Transverse colon (tissue), 4 donors: ENCODE results near the gene MAP2K5. TPM values are rescaled to one million over a fixed set of nuclear protein-coding genes. Genes with fewer than 3 reads are reported as not detected.

Experiments used
- DNase-seq: peaks from one replicate; pipeline ENCODE4 v3.0.0-alpha.2; 2019
- H3K27ac ChIP-seq, 4 donors: fragments of 200-600 bp; sonication (generic); 2 replicates each; pipeline ENCODE4 v1.5.1; 2016 to 2018; ENCODE audit warnings: inconsistent platforms in 4 of 4
- H3K27me3 ChIP-seq: fragments of 200-600 bp; sonication (generic); 2 replicates; pipeline ENCODE4 v1.5.1; 2017; ENCODE audit warnings: inconsistent platforms
- H3K36me3 ChIP-seq, 4 donors: fragments of 200-600 bp; sonication (generic); 2 replicates each; pipeline ENCODE4 v1.5.1; 2017 to 2019; ENCODE audit warnings: inconsistent platforms in 4 of 4
- H3K4me1 ChIP-seq, 4 donors: fragments of 200-600 bp; sonication (generic); 2 replicates each; pipeline ENCODE4 v1.5.1; 2017 to 2020; ENCODE audit warnings: inconsistent platforms in 4 of 4
- H3K4me3 ChIP-seq, 4 donors: fragments of 200-600 bp; sonication (generic); 1 replicate in 1 of 4; 2 replicates in 3 of 4; pipeline versions ENCODE4 v1.5.1 to v1.6.1; 2017 to 2019; ENCODE audit warnings: inconsistent platforms in 4 of 4
- H3K9me3 ChIP-seq, 2 donors: fragments of 200-600 bp; sonication (generic); 2 replicates each; pipeline ENCODE4 v1.5.1; 2017 to 2019; ENCODE audit warnings: inconsistent platforms in 2 of 2
- EP300 ChIP-seq: sonication (generic); formaldehyde crosslinking; IDR thresholded peaks from one replicate; pipeline ENCODE4 v1.6.1; 2017; ENCODE audit warnings: antibody characterized with exemption, low read depth
- POLR2A ChIP-seq: fragments of 450-650 bp; IDR thresholded peaks from one replicate; pipeline ENCODE4 v1.6.1; 2016; ENCODE audit warnings: antibody characterized with exemption, mild to moderate bottlenecking, moderate library complexity
- POLR2AphosphoS5 ChIP-seq, 3 donors: sonication (generic); formaldehyde crosslinking; IDR thresholded peaks; one replicate each; pipeline ENCODE4 v1.6.1; 2016; ENCODE audit warnings: antibody characterized with exemption in 3 of 3
- WGBS, 2 donors: methylation state at CpG; one replicate each; pipeline ENCODE4 v1.1.5; 2018; ENCODE audit warnings: low coverage in 1 of 2; 5-methylcytosine and 5-hydroxymethylcytosine counted together
- in situ Hi-C, 4 donors: fragments of 200-750 bp; cut with MboI; loops; one replicate each; pipeline versions ENCODE4 v1.15.0 to v1.15.1; 2017; ENCODE audit warnings: low sequenced_read_pairs in 3 of 4, low pct_ligation_motif_present in 1 of 4, low pct_unique_long_range_greater_than_20kb in 1 of 4
- intact Hi-C: fragments of 100-400 bp; cut with DNase I; formaldehyde crosslinking; loops from one replicate; pipeline ENCODE4 v1.15.1; 2023; ENCODE audit warnings: low total_unique reads
- total RNA-seq, 4 donors: library from RNA; depleted of rRNA; stranded (reverse); fragments of >200 nt; gene quantifications; one replicate each; pipeline ENCODE4 v1.1.0, GENCODE V29; 2016
- TF ChIP-seq, protein P1 (sequence below), 5 experiments: fragments of 200-600 bp in 3 of 5; fragments of 450-650 bp in 2 of 5; sonication (generic) in 3 of 5; IDR thresholded peaks; 1 replicate in 2 of 5; 2 replicates in 3 of 5; pipeline ENCODE4 v1.5.1; 2016 to 2017; ENCODE audit warnings: antibody characterized with exemption in 5 of 5, inconsistent platforms in 3 of 5, mild to moderate bottlenecking in 2 of 5, moderate library complexity in 1 of 5

The MAP2K5 gene
- total RNA-seq, 4 donors from 2014 or later = 19.8 to 320 (median 21.1) TPM

DNA sequence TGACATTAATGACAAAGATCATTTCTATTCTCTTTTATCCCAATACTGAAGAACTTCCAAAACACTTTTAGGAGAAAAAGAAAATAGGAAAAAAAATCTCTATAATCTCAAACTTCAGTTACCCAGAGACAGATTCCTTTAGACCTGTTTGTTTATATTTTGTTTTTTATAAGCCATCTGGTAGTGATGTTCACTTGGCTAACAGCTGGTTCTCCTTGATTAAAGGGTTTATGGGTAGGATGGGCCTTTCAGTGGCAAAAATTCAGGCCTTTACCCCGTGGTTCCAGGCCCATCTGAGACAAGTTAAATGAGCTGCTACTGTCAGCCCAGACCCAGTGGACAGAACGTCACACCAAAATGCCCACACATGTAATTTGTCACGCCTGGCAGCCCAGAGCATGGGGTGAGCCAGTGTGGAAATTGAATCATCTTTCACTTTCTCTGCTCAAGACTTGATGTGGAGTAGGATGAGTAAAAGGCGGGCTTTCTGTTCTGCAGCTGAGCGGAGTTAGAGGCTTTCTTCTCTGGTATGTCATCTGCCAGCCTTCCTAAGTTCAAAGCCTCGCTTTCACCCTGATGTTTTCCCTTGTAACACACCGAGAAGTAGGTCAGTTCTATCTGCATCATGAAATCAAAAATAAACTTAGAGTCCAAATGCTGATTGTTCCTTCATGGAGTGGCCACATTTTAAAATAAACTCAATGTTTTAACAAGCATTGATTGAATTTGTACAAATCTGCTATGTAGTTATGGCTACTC is 220.3 kb downstream of the MAP2K5 start:
- Histone ChIP-seq H3K4me1 (peaks cover 0 to 25% (median 15%) of the 10 kb centered on the region in 4 donors), H3K27ac (no peak overlapping the region), H3K36me3 (no peaks in the 10 kb centered on the region), H3K4me3 (no peak overlapping the region), H3K9me3 (no peaks in the 10 kb centered on the region), H3K27me3 (no peaks in the 10 kb centered on the region)
- TF ChIP-seq POLR2A = no peak
- TF ChIP-seq EP300 = no peak
- TF ChIP-seq POLR2AphosphoS5 (IDR thresholded peaks at IDR 0.05) = no peak
- TF ChIP-seq, protein P1, sequence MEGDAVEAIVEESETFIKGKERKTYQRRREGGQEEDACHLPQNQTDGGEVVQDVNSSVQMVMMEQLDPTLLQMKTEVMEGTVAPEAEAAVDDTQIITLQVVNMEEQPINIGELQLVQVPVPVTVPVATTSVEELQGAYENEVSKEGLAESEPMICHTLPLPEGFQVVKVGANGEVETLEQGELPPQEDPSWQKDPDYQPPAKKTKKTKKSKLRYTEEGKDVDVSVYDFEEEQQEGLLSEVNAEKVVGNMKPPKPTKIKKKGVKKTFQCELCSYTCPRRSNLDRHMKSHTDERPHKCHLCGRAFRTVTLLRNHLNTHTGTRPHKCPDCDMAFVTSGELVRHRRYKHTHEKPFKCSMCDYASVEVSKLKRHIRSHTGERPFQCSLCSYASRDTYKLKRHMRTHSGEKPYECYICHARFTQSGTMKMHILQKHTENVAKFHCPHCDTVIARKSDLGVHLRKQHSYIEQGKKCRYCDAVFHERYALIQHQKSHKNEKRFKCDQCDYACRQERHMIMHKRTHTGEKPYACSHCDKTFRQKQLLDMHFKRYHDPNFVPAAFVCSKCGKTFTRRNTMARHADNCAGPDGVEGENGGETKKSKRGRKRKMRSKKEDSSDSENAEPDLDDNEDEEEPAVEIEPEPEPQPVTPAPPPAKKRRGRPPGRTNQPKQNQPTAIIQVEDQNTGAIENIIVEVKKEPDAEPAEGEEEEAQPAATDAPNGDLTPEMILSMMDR (IDR thresholded peaks at IDR 0.05) = no peak
- intact Hi-C loops = no loop called here
- DNase-seq = no peak
- WGBS, 2 donors = 61 to 66% methylated on average over 3 to 7 of the region's 7 CpGs
- in situ Hi-C loops = no loop called here

DNA sequence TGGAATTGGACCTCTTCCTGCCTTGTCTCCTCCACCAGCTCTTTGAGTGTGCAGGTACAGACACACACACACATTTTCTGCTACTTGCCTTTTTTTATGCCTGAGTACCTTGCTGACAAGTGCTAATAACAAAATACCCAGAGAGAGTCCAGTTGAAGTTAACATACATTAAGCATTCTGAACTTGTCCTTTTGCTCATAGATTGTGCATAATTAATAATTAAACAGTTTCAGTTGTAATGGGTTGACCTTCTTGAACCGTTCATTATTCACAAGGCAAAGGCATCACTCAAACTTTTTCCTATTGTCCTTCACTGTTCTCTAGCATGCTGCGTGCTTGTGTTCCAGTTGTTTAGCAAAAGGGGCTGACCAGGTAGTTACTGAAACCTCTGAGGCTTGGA is 223.2 kb downstream of the MAP2K5 start:
- intact Hi-C loops = no loop called here
- no peak for DNase-seq
- in situ Hi-C loops = no loop called here
- no peak for TF ChIP-seq EP300
- no peaks in the 10 kb centered on the region for H3K9me3 ChIP-seq
- peaks cover 0 to 39% (median 22%) of the 10 kb centered on the region in 4 donors for H3K4me1 ChIP-seq
- WGBS, 2 donors = 83 to 91% methylated on average over 2 of the region's 2 CpGs
- H3K36me3 ChIP-seq = no peaks in the 10 kb centered on the region
- no peak overlapping the region for H3K4me3 ChIP-seq
- no peaks in the 10 kb centered on the region for H3K27me3 ChIP-seq
- no peak overlapping the region for H3K27ac ChIP-seq

DNA sequence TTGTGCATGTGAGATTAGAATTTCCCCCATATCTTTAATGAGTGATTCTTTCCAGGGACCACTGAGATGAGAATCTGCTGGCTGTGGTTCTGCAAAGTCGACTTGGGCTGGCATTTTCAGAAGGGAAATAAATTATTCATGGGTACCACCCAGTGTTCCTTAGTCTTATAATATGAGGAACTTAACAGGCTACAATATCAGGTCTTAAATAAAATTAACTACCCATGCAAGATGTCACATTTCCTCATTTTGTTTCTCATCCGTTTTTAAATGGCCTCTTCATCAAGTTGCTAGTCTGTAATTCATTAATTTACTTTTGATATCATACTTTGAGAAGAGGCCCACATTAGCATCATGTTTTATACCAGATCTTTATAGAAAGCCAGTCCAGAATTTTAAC is 224.5 kb downstream of the MAP2K5 start:
- Histone ChIP-seq H3K4me1 (peaks cover 0 to 28% (median 11%) of the 10 kb centered on the region in 4 donors), H3K36me3 (no peaks in the 10 kb centered on the region), H3K9me3 (no peaks in the 10 kb centered on the region), H3K4me3 (no peak overlapping the region), H3K27ac (no peak overlapping the region), H3K27me3 (no peaks in the 10 kb centered on the region)
- WGBS, 2 donors = 44 to 81% methylated on average over 2 of the region's 2 CpGs
- no peak for DNase-seq
- intact Hi-C loops = no loop called here
- in situ Hi-C loops = no loop called here
- TF ChIP-seq, protein P1 (IDR thresholded peaks at IDR 0.05) = no peak
- TF ChIP-seq POLR2AphosphoS5 (IDR thresholded peaks at IDR 0.05) (no peak), EP300 (no peak), POLR2A (no peak)

DNA sequence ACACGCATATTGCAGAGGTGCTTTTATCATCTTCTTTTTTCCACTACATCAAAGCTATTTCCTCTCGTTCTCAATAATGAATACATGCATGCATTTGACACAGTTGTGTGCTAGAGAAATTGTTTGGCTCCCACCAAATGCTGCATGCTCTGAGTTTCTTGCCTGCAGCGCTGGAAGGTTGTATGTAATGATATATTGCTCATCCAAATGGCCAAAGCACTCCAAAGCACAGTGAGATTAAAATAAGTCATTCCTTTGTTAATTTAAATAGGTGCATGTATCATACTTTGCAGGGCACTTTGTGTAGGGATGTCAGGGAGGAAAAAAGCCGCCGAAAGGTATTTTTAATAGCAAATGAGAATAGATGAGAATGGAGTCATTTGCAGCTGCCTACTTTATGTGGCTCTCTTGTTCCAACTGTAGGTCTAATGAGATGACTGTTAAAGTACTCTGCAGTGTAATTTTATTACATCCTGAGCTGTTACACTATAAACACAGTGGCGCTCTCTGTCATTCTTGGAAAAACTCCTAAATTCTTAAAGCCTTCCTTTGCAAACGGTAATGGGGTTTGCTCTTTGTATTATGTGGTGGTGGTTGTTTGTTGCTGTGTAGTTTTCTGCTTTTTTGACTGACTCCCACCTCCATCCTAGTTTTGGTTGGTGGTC is 225.9 kb downstream of the MAP2K5 start:
- WGBS, 2 donors = 59 to 60% methylated on average over 7 of the region's 7 CpGs
- Histone ChIP-seq H3K27me3 (no peaks in the 10 kb centered on the region), H3K36me3 (no peaks in the 10 kb centered on the region), H3K9me3 (no peaks in the 10 kb centered on the region), H3K4me3 (no peak overlapping the region), H3K4me1 (peaks cover 0 to 18% (median 9%) of the 10 kb centered on the region in 4 donors), H3K27ac (no peak overlapping the region)
- intact Hi-C loops = no loop called here
- DNase-seq = no peak
- in situ Hi-C loops = no loop called here
- TF ChIP-seq POLR2A = no peak
- TF ChIP-seq EP300 = no peak
- TF ChIP-seq, protein P1 (IDR thresholded peaks at IDR 0.05) = no peak
- no peak for TF ChIP-seq POLR2AphosphoS5 (IDR thresholded peaks at IDR 0.05)
